B cell (primary cell): ENCODE measurements around the gene ERGIC1. TPM values are rescaled to one million over a fixed set of nuclear protein-coding genes. Genes with fewer than 3 reads are reported as not detected.

Source experiments
- ATAC-seq: fragments of 200-7000 bp; cut with Tn5 transposase; one replicate; pipeline ENCODE4 v1.10.0; 2021; ENCODE audit warnings: low read depth, mild to moderate bottlenecking, moderate number of reproducible peaks, moderate library complexity
- CTCF ChIA-PET: fragments of 350-600 bp; sonication (Branson Sonifier 250); formaldehyde crosslinking; loops from one replicate; lab custom pipeline; 2021; ENCODE audit warnings: antibody characterized with exemption, inconsistent platforms; lab: Charles Lee
- POLR2A ChIA-PET: fragments of 350-600 bp; sonication (Branson Sonifier 250); formaldehyde crosslinking; loops from one replicate; lab custom pipeline; 2021; ENCODE audit warnings: antibody characterized with exemption; lab: Charles Lee
- DNase-seq: peaks from one replicate; pipeline ENCODE4 v3.0.0; 2013
- H2AFZ ChIP-seq: 2 replicates; pipeline ENCODE4 v1.6.1; 2012; ENCODE audit warnings: mild to moderate bottlenecking, low read depth, low read length; ENCODE audit not compliant: insufficient read depth, poor library complexity, severe bottlenecking
- H3K27ac ChIP-seq, 2 donors: 1 replicate in 1 of 2; 2 replicates in 1 of 2; pipeline ENCODE4 v1.5.1; 2012 to 2013; ENCODE audit warnings: low read length in 2 of 2, mild to moderate bottlenecking in 2 of 2, moderate library complexity in 1 of 2
- H3K27me3 ChIP-seq, 4 experiments: fragments of 200-600 bp in 1 of 4; sonication (generic) in 1 of 4; replicated peaks in 1 of 4; 1 replicate in 2 of 4; 2 replicates in 2 of 4; pipeline versions ENCODE4 v1.6.1 to v1.7.0; 2013 to 2016; ENCODE audit warnings: low read length in 3 of 4, mild to moderate bottlenecking in 2 of 4, mixed read lengths in 1 of 4, moderate library complexity in 1 of 4; ENCODE audit not compliant: insufficient read depth in 4 of 4, control insufficient read depth in 3 of 4; ENCODE audit errors: control extremely low read depth in 1 of 4
- H3K36me3 ChIP-seq, 2 experiments: replicated peaks in 1 of 2; 1 replicate in 1 of 2; 2 replicates in 1 of 2; pipeline versions ENCODE4 v1.6.1 to v1.7.1; 2013; ENCODE audit warnings: low read length in 1 of 2; ENCODE audit not compliant: insufficient read depth in 2 of 2, control insufficient read depth in 1 of 2; ENCODE audit errors: control extremely low read depth in 1 of 2, extremely low read depth in 1 of 2
- H3K4me1 ChIP-seq, 2 donors: fragments of 200-600 bp in 1 of 2; sonication (generic) in 1 of 2; 1 replicate in 1 of 2; 2 replicates in 1 of 2; pipeline versions ENCODE4 v1.5.1 to v1.6.1; 2013 to 2017; ENCODE audit warnings: low read length in 2 of 2; ENCODE audit not compliant: control insufficient read depth in 2 of 2, insufficient read depth in 2 of 2
- H3K4me2 ChIP-seq: replicated peaks from 2 replicates; pipeline ENCODE3; 2012; ENCODE audit warnings: mild to moderate bottlenecking, low read depth, low read length; ENCODE audit not compliant: poor library complexity, severe bottlenecking
- H3K4me3 ChIP-seq, 5 experiments: fragments of 200-600 bp in 1 of 5; sonication (generic) in 1 of 5; 1 replicate in 3 of 5; 2 replicates in 2 of 5; pipeline versions ENCODE4 v1.5.1 to v1.7.0; 2011 to 2016; ENCODE audit warnings: low read length in 4 of 5, mild to moderate bottlenecking in 4 of 5, low read depth in 2 of 5, control low read depth in 1 of 5, moderate library complexity in 1 of 5; ENCODE audit not compliant: insufficient read depth in 1 of 5; ENCODE audit errors: control extremely low read depth in 1 of 5, extremely low read depth in 1 of 5
- H3K79me2 ChIP-seq: fragments of 200-600 bp; sonication (generic); one replicate; pipeline ENCODE4 v1.6.0; 2016; ENCODE audit warnings: low read length; ENCODE audit not compliant: control insufficient read depth, insufficient read depth
- H3K9ac ChIP-seq: fragments of 200-600 bp; sonication (generic); 2 replicates; pipeline ENCODE4 v1.6.1; 2017; ENCODE audit warnings: mild to moderate bottlenecking, low read length, moderate library complexity
- H3K9me3 ChIP-seq, 3 donors: one replicate each; pipeline versions ENCODE4 v1.6.1 to v1.7.1; 2013; ENCODE audit warnings: low read length in 2 of 3; ENCODE audit not compliant: control insufficient read depth in 2 of 3, insufficient read depth in 1 of 3; ENCODE audit errors: control extremely low read depth in 1 of 3
- H4K20me1 ChIP-seq: 2 replicates; pipeline ENCODE4 v1.6.0; 2012; ENCODE audit warnings: mild to moderate bottlenecking, low read length; ENCODE audit not compliant: insufficient read depth, control insufficient read depth, poor library complexity, severe bottlenecking
- H3K27ac Mint-ChIP-seq: one replicate; pipeline ENCODE4 v1.8.0; 2021; ENCODE audit warnings: mixed read lengths
- H3K27me3 Mint-ChIP-seq: one replicate; pipeline ENCODE4 v1.8.0; 2021; ENCODE audit warnings: mixed read lengths
- H3K4me1 Mint-ChIP-seq: one replicate; pipeline ENCODE4 v1.8.0; 2021; ENCODE audit warnings: mixed read lengths
- H3K4me3 Mint-ChIP-seq: one replicate; pipeline ENCODE4 v1.8.0; 2021; ENCODE audit warnings: mixed read lengths
- H3K9me3 Mint-ChIP-seq: one replicate; pipeline ENCODE4 v1.8.0; 2022; ENCODE audit warnings: mixed read lengths; ENCODE audit not compliant: insufficient read depth
- CTCF ChIP-seq: fragments of 200-600 bp; IDR thresholded peaks from one replicate; pipeline ENCODE4 v1.8.0; 2022; ENCODE audit warnings: antibody characterized with exemption, mild to moderate bottlenecking
- EZH2 ChIP-seq: IDR thresholded peaks from 2 replicates; pipeline ENCODE4 v1.6.1; 2012; ENCODE audit warnings: borderline replicate concordance, low read depth, mild to moderate bottlenecking, moderate library complexity, low read length; ENCODE audit not compliant: insufficient read depth, poor library complexity, severe bottlenecking
- WGBS: methylation state at CpG from one replicate; pipeline ENCODE4 v1.1.5; 2013; ENCODE audit warnings: missing lambda C conversion rate; ENCODE audit not compliant: insufficient coverage; 5-methylcytosine and 5-hydroxymethylcytosine counted together
- intact Hi-C: fragments of 100-400 bp; cut with micrococcal nuclease; formaldehyde crosslinking; loops from one replicate; pipeline ENCODE4 v1.10.0; 2022
- polyA plus RNA-seq: library from polyadenylated mRNA; depleted of rRNA; stranded (reverse); fragments of >200 nt; gene quantifications from 2 replicates; pipeline ENCODE4 v1.2.3, GENCODE V29; 2012
- total RNA-seq, 2 donors: library from RNA; stranded (reverse); fragments of 120-200 nt in 1 of 2; gene quantifications; 1 replicate in 1 of 2; 2 replicates in 1 of 2; pipeline versions ENCODE4 v1.2.3 to v1.2.4, GENCODE V29; 2013 to 2022

The ERGIC1 gene
- total and polyA plus RNA-seq, 2 donors (not counting 1 experiment from before 2014, with no cell fraction given), result 86.3 to 140 TPM

DNA sequence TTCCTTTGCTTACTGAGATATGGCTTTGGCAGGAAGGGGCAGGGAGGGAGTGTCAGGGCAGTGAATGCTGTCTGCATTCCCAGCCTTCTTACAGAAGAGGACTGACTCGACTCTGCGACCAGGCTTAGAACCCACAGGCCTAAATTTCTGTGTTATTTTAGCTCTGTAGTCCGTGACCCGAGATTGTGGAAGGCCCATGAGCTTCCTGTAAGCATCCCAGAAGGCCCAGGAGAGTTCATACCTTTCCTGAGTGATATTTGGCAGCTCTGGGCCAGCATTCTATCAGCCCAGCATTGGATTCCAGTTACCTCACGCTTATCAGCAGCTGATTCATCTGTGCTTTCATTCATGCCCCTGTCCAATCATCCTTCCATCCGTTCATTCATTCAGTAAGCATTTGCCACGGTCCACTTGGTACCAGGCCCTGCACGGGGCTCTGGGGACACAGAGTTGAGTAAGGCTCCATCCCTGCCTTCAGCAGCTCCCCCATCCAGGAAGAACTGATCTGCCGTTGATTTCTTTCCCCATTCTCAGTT, 97.0 kb downstream of the ERGIC1 start:
- Mint-ChIP-seq H3K4me3 (no peak overlapping the region), H3K4me1 (peaks cover 16% of the 10 kb centered on the region), H3K27ac (peak overlapping the region; percentile 68), H3K9me3 (no peaks in the 10 kb centered on the region), H3K27me3 (no peaks in the 10 kb centered on the region)
- Histone ChIP-seq H3K36me3 (peaks cover 0 to 54% of the 10 kb centered on the region in 2 experiments), H3K9ac (no peak overlapping the region), H3K4me2 (no peak overlapping the region), H4K20me1 (no peaks in the 10 kb centered on the region), H3K27ac (peak overlapping the region in 1 of 2 donors; percentile 37), H3K4me3 (no peak overlapping the region), H2AFZ (no peak overlapping the region), H3K79me2 (peaks cover 4% of the 10 kb centered on the region), H3K27me3 (no peaks in the 10 kb centered on the region), H3K9me3 (no peaks in the 10 kb centered on the region), H3K4me1 (peaks cover 0 to 6% of the 10 kb centered on the region in 2 donors)
- no peak for DNase-seq
- ChIA-PET CTCF (interaction anchor here (0.6 to 13.5 kb wide), 21 partner anchors 10 to 631 kb away, joined by 3 to 368 read pairs (median 6); partner anchors contain the start of genes ATP6V0E1 and DUSP1), POLR2A (interaction anchor here (1.4 kb wide), 1 partner anchor 216 kb away, joined by 6 read pairs; no protein-coding TSS in a partner anchor)
- 65% methylated on average over 8 of the region's 9 CpGs for WGBS
- no peak for TF ChIP-seq CTCF
- TF ChIP-seq EZH2, result no peak
- ATAC-seq, result peak; percentile 37
- intact Hi-C loops, result loop anchor here (5.0 kb wide), 1 partner anchor 94 kb away; no protein-coding TSS in a partner anchor
